ENCODE measurements around the gene OVCH1.

Gene OVCH1

GRCh38 chr12:29528161-29528560, 30.7 kb upstream of the OVCH1 start:
- H3K27me3 ChIP-seq (ENCODE audit: control insufficient read depth, insufficient read depth, low read length), result no peaks in the 10 kb centered on the region
- H3K4me1 ChIP-seq (ENCODE audit: control insufficient read depth, insufficient read depth, low read length), result no peaks in the 10 kb centered on the region
- H3K9ac ChIP-seq (ENCODE audit: low read length), result no peak overlapping the region
- H3K36me3 ChIP-seq (ENCODE audit: control insufficient read depth, insufficient read depth, low read length), result no peaks in the 10 kb centered on the region
- H3K4me3 ChIP-seq (ENCODE audit: low read length), result no peak overlapping the region
- H3K27ac ChIP-seq (ENCODE audit: low read depth, low read length), result no peak overlapping the region

- Histone ChIP-seq H3K4me1 (ENCODE audit: control insufficient read depth, insufficient read depth, low read length) (no peaks in the 10 kb centered on the region), H3K27ac (ENCODE audit: low read depth, low read length) (no peak overlapping the region)
These were observed 24.5 kb upstream of the OVCH1 start for GRCh38 chr12:29521951-29522350.

GRCh38 chr12:29519585-29520182, 22.2 kb upstream of the OVCH1 start:
- no peak overlapping the region for H3K4me3 ChIP-seq (ENCODE audit: low read length)
- H3K4me1 ChIP-seq (ENCODE audit: control insufficient read depth, insufficient read depth, low read length), result no peaks in the 10 kb centered on the region
- no peaks in the 10 kb centered on the region for H3K27me3 ChIP-seq (ENCODE audit: control insufficient read depth, insufficient read depth, low read length)
- no peak overlapping the region for H3K27ac ChIP-seq (ENCODE audit: low read depth, low read length)
- no peak overlapping the region for H3K9ac ChIP-seq (ENCODE audit: low read length)
- H3K36me3 ChIP-seq (ENCODE audit: control insufficient read depth, insufficient read depth, low read length), result no peaks in the 10 kb centered on the region

More at GRCh38 chr12:29521951-29522350, 24.5 kb upstream of the OVCH1 start:
- Histone ChIP-seq H3K27me3 (ENCODE audit: control insufficient read depth, insufficient read depth, low read length) (no peaks in the 10 kb centered on the region), H3K9ac (ENCODE audit: low read length) (no peak overlapping the region), H3K36me3 (ENCODE audit: control insufficient read depth, insufficient read depth, low read length) (no peaks in the 10 kb centered on the region), H3K4me3 (ENCODE audit: low read length) (no peak overlapping the region)

- Histone ChIP-seq H3K27me3 (ENCODE audit: control insufficient read depth, insufficient read depth, low read length) (no peaks in the 10 kb centered on the region), H3K36me3 (ENCODE audit: control insufficient read depth, insufficient read depth, low read length) (peaks cover 3% of the 10 kb centered on the region), H3K27ac (ENCODE audit: low read depth, low read length) (no peak overlapping the region), H3K4me1 (ENCODE audit: control insufficient read depth, insufficient read depth, low read length) (no peaks in the 10 kb centered on the region), H3K9ac (ENCODE audit: low read length) (no peak overlapping the region), H3K4me3 (ENCODE audit: low read length) (no peak overlapping the region)
These were observed 20.9 kb upstream of the OVCH1 start for GRCh38 chr12:29518407-29518806.

- Histone ChIP-seq H3K27ac (ENCODE audit: low read depth, low read length) (no peak overlapping the region), H3K9ac (ENCODE audit: low read length) (no peak overlapping the region), H3K4me1 (ENCODE audit: control insufficient read depth, insufficient read depth, low read length) (no peaks in the 10 kb centered on the region), H3K36me3 (ENCODE audit: control insufficient read depth, insufficient read depth, low read length) (peaks cover 3% of the 10 kb centered on the region), H3K4me3 (ENCODE audit: low read length) (no peak overlapping the region), H3K27me3 (ENCODE audit: control insufficient read depth, insufficient read depth, low read length) (no peaks in the 10 kb centered on the region)
These were observed 19.8 kb upstream of the OVCH1 start for GRCh38 chr12:29517264-29517663.

- H3K4me3 ChIP-seq (ENCODE audit: low read length), result no peak overlapping the region
- no peak overlapping the region for H3K9ac ChIP-seq (ENCODE audit: low read length)
- peaks cover 3% of the 10 kb centered on the region for H3K36me3 ChIP-seq (ENCODE audit: control insufficient read depth, insufficient read depth, low read length)
These were observed 19.0 kb upstream of the OVCH1 start for GRCh38 chr12:29516431-29516875.

GRCh38 chr12:29510591-29511185, 13.2 kb upstream of the OVCH1 start:
- Histone ChIP-seq H3K9ac (ENCODE audit: low read length) (no peak overlapping the region), H3K4me1 (ENCODE audit: control insufficient read depth, insufficient read depth, low read length) (no peaks in the 10 kb centered on the region), H3K36me3 (ENCODE audit: control insufficient read depth, insufficient read depth, low read length) (peaks cover 3% of the 10 kb centered on the region), H3K4me3 (ENCODE audit: low read length) (no peak overlapping the region), H3K27ac (ENCODE audit: low read depth, low read length) (no peak overlapping the region), H3K27me3 (ENCODE audit: control insufficient read depth, insufficient read depth, low read length) (no peaks in the 10 kb centered on the region)

More at GRCh38 chr12:29516431-29516875, 19.0 kb upstream of the OVCH1 start:
- Histone ChIP-seq H3K4me1 (ENCODE audit: control insufficient read depth, insufficient read depth, low read length) (no peaks in the 10 kb centered on the region), H3K27me3 (ENCODE audit: control insufficient read depth, insufficient read depth, low read length) (no peaks in the 10 kb centered on the region), H3K27ac (ENCODE audit: low read depth, low read length) (no peak overlapping the region)

- no peak overlapping the region for H3K9ac ChIP-seq (ENCODE audit: low read length)
- H3K27me3 ChIP-seq (ENCODE audit: control insufficient read depth, insufficient read depth, low read length), result no peaks in the 10 kb centered on the region
- no peak overlapping the region for H3K27ac ChIP-seq (ENCODE audit: low read depth, low read length)
- no peak overlapping the region for H3K4me3 ChIP-seq (ENCODE audit: low read length)
- peaks cover 3% of the 10 kb centered on the region for H3K36me3 ChIP-seq (ENCODE audit: control insufficient read depth, insufficient read depth, low read length)
- H3K4me1 ChIP-seq (ENCODE audit: control insufficient read depth, insufficient read depth, low read length), result no peaks in the 10 kb centered on the region
These were observed 12.0 kb upstream of the OVCH1 start for GRCh38 chr12:29509503-29509902.

GRCh38 chr12:29508949-29509348, 11.5 kb upstream of the OVCH1 start:
- no peaks in the 10 kb centered on the region for H3K4me1 ChIP-seq (ENCODE audit: control insufficient read depth, insufficient read depth, low read length)
- H3K36me3 ChIP-seq (ENCODE audit: control insufficient read depth, insufficient read depth, low read length), result peaks cover 3% of the 10 kb centered on the region
- H3K4me3 ChIP-seq (ENCODE audit: low read length), result no peak overlapping the region
- no peak overlapping the region for H3K9ac ChIP-seq (ENCODE audit: low read length)
- no peak overlapping the region for H3K27ac ChIP-seq (ENCODE audit: low read depth, low read length)
- no peaks in the 10 kb centered on the region for H3K27me3 ChIP-seq (ENCODE audit: control insufficient read depth, insufficient read depth, low read length)

GRCh38 chr12:29505122-29505521, 7.6 kb upstream of the OVCH1 start:
- Histone ChIP-seq H3K9ac (ENCODE audit: low read length) (no peak overlapping the region), H3K27ac (ENCODE audit: low read depth, low read length) (no peak overlapping the region), H3K36me3 (ENCODE audit: control insufficient read depth, insufficient read depth, low read length) (no peaks in the 10 kb centered on the region), H3K27me3 (ENCODE audit: control insufficient read depth, insufficient read depth, low read length) (no peaks in the 10 kb centered on the region), H3K4me3 (ENCODE audit: low read length) (no peak overlapping the region), H3K4me1 (ENCODE audit: control insufficient read depth, insufficient read depth, low read length) (no peaks in the 10 kb centered on the region)

- no peaks in the 10 kb centered on the region for H3K4me1 ChIP-seq (ENCODE audit: control insufficient read depth, insufficient read depth, low read length)
- H3K9ac ChIP-seq (ENCODE audit: low read length), result no peak overlapping the region
- H3K4me3 ChIP-seq (ENCODE audit: low read length), result no peak overlapping the region
- H3K27me3 ChIP-seq (ENCODE audit: control insufficient read depth, insufficient read depth, low read length), result no peaks in the 10 kb centered on the region
- no peak overlapping the region for H3K27ac ChIP-seq (ENCODE audit: low read depth, low read length)
- no peaks in the 10 kb centered on the region for H3K36me3 ChIP-seq (ENCODE audit: control insufficient read depth, insufficient read depth, low read length)
These were observed 5.8 kb upstream of the OVCH1 start for GRCh38 chr12:29503283-29503682.

GRCh38 chr12:29499235-29499634, 1.7 kb upstream of the OVCH1 start:
- Histone ChIP-seq H3K27me3 (ENCODE audit: control insufficient read depth, insufficient read depth, low read length) (no peaks in the 10 kb centered on the region), H3K4me1 (ENCODE audit: control insufficient read depth, insufficient read depth, low read length) (no peaks in the 10 kb centered on the region), H3K4me3 (ENCODE audit: low read length) (no peak overlapping the region), H3K27ac (ENCODE audit: low read depth, low read length) (no peak overlapping the region), H3K9ac (ENCODE audit: low read length) (no peak overlapping the region), H3K36me3 (ENCODE audit: control insufficient read depth, insufficient read depth, low read length) (no peaks in the 10 kb centered on the region)

GRCh38 chr12:29492891-29493290, 4.6 kb downstream of the OVCH1 start:
- Histone ChIP-seq H3K9ac (ENCODE audit: low read length) (no peak overlapping the region), H3K27me3 (ENCODE audit: control insufficient read depth, insufficient read depth, low read length) (no peaks in the 10 kb centered on the region)

More at GRCh38 chr12:29492891-29493290, 4.6 kb downstream of the OVCH1 start:
- H3K36me3 ChIP-seq (ENCODE audit: control insufficient read depth, insufficient read depth, low read length), result no peaks in the 10 kb centered on the region
- H3K4me1 ChIP-seq (ENCODE audit: control insufficient read depth, insufficient read depth, low read length), result no peaks in the 10 kb centered on the region
- H3K4me3 ChIP-seq (ENCODE audit: low read length), result no peak overlapping the region
- no peak overlapping the region for H3K27ac ChIP-seq (ENCODE audit: low read depth, low read length)

Measured in rectal smooth muscle tissue (tissue), 1 donor.